PFSK-1 (cell line): ENCODE measurements around the gene CNGB1.

Experiments
- FOXP2 ChIP-seq: optimal IDR thresholded peaks from 2 replicates; pipeline ENCODE3; 2011; ENCODE audit warnings: borderline replicate concordance, control low read depth, inconsistent platforms; ENCODE audit not compliant: insufficient read depth; ENCODE audit errors: extremely low read length, extremely low read depth
- POLR2AphosphoS5 ChIP-seq: IDR thresholded peaks from 2 replicates; pipeline ENCODE4 v1.6.1; 2012; ENCODE audit warnings: low read depth, mild to moderate bottlenecking, control low read depth, low read length, moderate library complexity
- SIN3A ChIP-seq: IDR thresholded peaks from 2 replicates; pipeline ENCODE4 v1.6.1; 2012; ENCODE audit warnings: mild to moderate bottlenecking, low read length, moderate library complexity, borderline replicate concordance; ENCODE audit not compliant: insufficient read depth
- TAF1 ChIP-seq: IDR thresholded peaks from 2 replicates; pipeline ENCODE4 v1.6.1; 2012; ENCODE audit warnings: low read length, control low read depth, borderline replicate concordance; ENCODE audit not compliant: insufficient read depth
- TF ChIP-seq, protein P1 (sequence below), 2 experiments: IDR thresholded peaks; 2 replicates each; pipeline versions ENCODE4 v1.6.1 to v1.8.0; 2011 to 2012; ENCODE audit warnings: low read depth in 2 of 2, low read length in 2 of 2, control low read depth in 1 of 2, inconsistent platforms in 1 of 2, mild to moderate bottlenecking in 1 of 2, moderate library complexity in 1 of 2; ENCODE audit not compliant: insufficient read depth in 1 of 2

The CNGB1 gene

DNA sequence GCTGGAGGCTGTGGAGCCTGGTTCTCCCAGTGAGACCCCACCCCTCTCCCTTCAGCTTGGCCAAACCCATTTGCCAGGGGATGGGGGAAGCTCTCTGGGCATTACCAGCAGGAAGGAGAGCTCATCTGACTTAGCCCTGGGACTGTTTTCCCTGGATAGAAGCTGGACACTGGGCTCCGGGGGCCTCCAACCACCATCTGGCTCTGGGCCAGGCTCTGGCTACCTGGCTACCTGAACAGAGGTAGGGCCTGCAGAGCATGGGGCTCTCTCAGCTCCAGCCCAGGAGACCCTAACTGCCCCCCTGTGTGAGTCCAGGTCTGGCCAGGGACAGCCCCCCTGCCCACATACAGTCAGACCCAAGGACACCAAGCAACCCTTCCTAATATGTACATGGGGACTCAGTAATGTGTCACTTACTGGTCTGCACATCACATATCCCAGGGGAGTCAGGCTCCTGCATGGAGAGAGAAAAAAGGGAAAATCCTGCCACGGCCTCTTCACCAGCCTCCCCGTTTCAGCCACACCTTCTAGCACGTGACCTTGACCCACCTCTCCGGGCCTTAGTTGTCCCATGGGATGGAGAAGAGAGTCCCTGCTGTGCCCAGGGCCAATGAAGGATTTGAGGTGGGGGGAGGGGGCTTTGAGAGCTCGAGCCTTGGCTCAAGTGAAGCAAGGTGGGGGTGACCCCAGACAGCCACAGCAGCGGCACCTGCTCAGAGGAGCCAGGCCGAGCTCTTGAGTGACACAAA lies 13.8 kb downstream of the CNGB1 start:
- no peak for TF ChIP-seq FOXP2
- TF ChIP-seq SIN3A, result no peak
- no peak for TF ChIP-seq TAF1

DNA sequence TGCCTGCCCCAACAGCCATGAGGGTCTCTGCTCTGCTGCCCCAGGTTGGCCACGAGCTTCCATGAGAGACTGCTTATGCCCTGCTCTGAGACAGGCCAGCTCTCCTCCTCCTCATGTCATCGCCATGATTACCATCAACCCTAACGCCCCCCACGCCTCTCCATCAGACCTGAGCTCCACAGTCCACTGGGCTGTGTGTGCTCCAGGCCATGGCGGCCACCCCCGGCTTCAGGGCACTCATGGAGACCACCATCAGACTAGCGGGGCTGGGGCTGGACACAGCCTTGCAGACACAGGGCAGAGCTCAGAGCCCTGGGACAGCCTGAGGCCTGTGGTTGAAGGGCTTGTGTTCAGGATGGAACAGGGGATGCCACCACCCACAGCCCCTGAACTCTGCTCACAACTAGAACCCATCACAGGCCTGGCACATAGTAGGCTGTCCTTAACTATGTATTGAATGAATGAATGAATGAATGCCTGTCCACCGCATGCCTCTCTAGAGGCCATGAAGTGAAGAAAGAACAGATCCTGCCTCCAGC lies 14.6 kb downstream of the CNGB1 start:
- TF ChIP-seq TAF1 (no peak), FOXP2 (no peak), SIN3A (no peak), POLR2AphosphoS5 (no peak)
- TF ChIP-seq, protein P1, sequence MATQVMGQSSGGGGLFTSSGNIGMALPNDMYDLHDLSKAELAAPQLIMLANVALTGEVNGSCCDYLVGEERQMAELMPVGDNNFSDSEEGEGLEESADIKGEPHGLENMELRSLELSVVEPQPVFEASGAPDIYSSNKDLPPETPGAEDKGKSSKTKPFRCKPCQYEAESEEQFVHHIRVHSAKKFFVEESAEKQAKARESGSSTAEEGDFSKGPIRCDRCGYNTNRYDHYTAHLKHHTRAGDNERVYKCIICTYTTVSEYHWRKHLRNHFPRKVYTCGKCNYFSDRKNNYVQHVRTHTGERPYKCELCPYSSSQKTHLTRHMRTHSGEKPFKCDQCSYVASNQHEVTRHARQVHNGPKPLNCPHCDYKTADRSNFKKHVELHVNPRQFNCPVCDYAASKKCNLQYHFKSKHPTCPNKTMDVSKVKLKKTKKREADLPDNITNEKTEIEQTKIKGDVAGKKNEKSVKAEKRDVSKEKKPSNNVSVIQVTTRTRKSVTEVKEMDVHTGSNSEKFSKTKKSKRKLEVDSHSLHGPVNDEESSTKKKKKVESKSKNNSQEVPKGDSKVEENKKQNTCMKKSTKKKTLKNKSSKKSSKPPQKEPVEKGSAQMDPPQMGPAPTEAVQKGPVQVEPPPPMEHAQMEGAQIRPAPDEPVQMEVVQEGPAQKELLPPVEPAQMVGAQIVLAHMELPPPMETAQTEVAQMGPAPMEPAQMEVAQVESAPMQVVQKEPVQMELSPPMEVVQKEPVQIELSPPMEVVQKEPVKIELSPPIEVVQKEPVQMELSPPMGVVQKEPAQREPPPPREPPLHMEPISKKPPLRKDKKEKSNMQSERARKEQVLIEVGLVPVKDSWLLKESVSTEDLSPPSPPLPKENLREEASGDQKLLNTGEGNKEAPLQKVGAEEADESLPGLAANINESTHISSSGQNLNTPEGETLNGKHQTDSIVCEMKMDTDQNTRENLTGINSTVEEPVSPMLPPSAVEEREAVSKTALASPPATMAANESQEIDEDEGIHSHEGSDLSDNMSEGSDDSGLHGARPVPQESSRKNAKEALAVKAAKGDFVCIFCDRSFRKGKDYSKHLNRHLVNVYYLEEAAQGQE (IDR thresholded peaks at IDR 0.05; ENCODE audit: insufficient read depth in 1 of 2, low read depth in 2 of 2, low read length in 2 of 2), result no peak

DNA sequence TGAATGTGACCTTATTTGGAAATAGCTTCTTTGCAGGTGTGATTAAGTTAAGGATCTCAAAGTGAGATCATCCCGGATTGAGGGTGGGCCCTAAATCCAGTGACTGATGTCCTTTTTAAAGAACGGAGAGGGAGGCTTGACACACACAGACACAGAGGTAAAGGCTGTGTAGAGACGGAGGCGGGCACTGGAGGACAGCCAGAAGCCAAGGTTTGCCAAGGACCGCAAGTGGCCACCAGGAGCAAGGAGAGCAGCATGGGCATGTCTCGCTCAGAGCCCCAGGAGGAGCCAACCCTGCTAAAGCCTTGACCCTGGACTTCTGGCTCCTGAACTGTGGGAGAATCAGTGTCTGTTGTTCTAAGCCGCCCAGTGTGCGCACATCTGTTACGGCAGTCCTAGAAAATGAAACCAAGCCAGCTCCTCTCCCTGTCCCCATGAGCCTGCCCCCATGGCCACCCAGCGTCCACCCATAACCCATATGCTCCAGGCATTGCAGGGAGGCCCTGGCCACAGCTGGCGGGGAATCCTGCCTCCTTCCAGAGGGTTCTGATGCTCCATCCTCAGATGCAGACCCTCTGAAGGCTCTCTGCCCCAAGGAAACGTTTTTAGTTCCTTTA lies 15.2 kb downstream of the CNGB1 start:
- no peak for TF ChIP-seq POLR2AphosphoS5
- no peak for TF ChIP-seq SIN3A
- TF ChIP-seq TAF1, result no peak
- TF ChIP-seq FOXP2, result no peak
- TF ChIP-seq, protein P1 (IDR thresholded peaks at IDR 0.05; ENCODE audit: insufficient read depth in 1 of 2, low read depth in 2 of 2, low read length in 2 of 2), result no peak

DNA sequence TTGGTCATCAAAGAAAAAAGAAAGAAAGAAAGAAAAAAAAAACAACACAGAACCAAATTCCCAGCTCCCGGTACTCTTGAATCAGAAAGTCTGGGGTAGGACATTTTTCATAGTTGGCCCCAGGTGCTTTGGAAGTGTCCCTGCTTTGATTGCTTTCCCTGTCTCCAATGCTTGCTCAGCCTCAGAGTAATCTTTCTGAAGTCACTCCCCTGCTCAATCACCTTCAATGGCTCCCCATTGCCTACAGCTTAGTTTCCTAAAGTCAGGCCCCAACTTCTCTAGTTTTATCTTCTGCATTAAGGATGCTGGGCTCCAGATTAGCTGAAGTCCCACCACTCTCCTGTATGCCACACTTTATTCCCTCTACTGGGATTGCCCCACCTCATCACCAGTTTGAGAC lies 17.1 kb downstream of the CNGB1 start:
- TF ChIP-seq SIN3A (no peak), POLR2AphosphoS5 (no peak), FOXP2 (no peak), TAF1 (no peak)
- TF ChIP-seq, protein P1 (IDR thresholded peaks at IDR 0.05; ENCODE audit: insufficient read depth in 1 of 2, low read depth in 2 of 2, low read length in 2 of 2), result no peak

DNA sequence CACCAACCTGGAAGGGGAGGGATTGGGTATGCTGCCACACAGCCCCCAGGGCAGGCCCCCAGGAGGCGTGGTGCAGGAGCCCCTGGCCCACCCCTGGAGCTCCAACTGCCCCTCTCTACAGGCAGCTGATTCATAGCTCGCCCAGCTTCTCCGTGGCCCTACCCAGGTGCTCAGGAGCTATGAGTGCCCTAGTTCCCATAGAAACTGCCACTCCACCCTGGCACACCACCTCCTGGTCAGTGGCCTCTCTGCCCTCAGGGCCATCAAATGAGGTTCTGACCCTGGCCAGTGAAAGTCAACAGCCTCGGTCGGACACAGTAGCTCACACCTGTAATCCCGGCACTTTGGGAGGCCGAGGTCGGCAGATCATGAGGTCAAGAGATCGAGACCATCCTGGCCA lies 18.0 kb downstream of the CNGB1 start:
- no peak for TF ChIP-seq FOXP2
- TF ChIP-seq, protein P1 (IDR thresholded peaks at IDR 0.05; ENCODE audit: insufficient read depth in 1 of 2, low read depth in 2 of 2, low read length in 2 of 2), result no peak
- TF ChIP-seq POLR2AphosphoS5, result no peak
- TF ChIP-seq SIN3A, result no peak
- TF ChIP-seq TAF1, result no peak
